Measurements from ENCODE around the gene SPTB. TPM values are rescaled to one million over a fixed set of nuclear protein-coding genes. Genes with fewer than 3 reads are reported as not detected.

SPTB gene
- polyA plus RNA-seq, 1 experiment = 0.01 TPM

GRCh38 chr14:64753999-64754398 is 125.7 kb downstream of the SPTB start:
- no peak for DNase-seq (ENCODE audit: low read depth, low spot score)
- H3K27me3 ChIP-seq (ENCODE audit: control insufficient read depth, insufficient read depth, low read length) = peaks cover 2% of the 10 kb centered on the region
- CTCF ChIA-PET = no interaction called here
- no peak overlapping the region for H3K4me3 ChIP-seq (ENCODE audit: low read depth, low read length)
- no peak for TF ChIP-seq CTCF (IDR thresholded peaks at IDR 0.05; ENCODE audit: low read depth, low read length)
- no peaks in the 10 kb centered on the region; the same call in none of the 2 replicates for H3K9me3 ChIP-seq (ENCODE audit: control insufficient read depth, insufficient read depth, low read length)
- no peak overlapping the region for H3K27ac ChIP-seq (ENCODE audit: low read depth, low read length)
- POLR2A ChIA-PET = no interaction called here

GRCh38 chr14:64753374-64753773 is 126.3 kb downstream of the SPTB start:
- Histone ChIP-seq H3K27ac (ENCODE audit: low read depth, low read length) (no peak overlapping the region), H3K4me3 (ENCODE audit: low read depth, low read length) (no peak overlapping the region), H3K27me3 (ENCODE audit: control insufficient read depth, insufficient read depth, low read length) (peaks cover 2% of the 10 kb centered on the region), H3K9me3 (ENCODE audit: control insufficient read depth, insufficient read depth, low read length) (no peaks in the 10 kb centered on the region; the same call in none of the 2 replicates)
- CTCF ChIA-PET = no interaction called here
- POLR2A ChIA-PET = no interaction called here
- TF ChIP-seq CTCF (IDR thresholded peaks at IDR 0.05; ENCODE audit: low read depth, low read length) = no peak
- no peak for DNase-seq (ENCODE audit: low read depth, low spot score)

GRCh38 chr14:64752909-64753308 is 126.8 kb downstream of the SPTB start:
- DNase-seq (ENCODE audit: low read depth, low spot score) = no peak

GRCh38 chr14:64748995-64749714 is 130.6 kb downstream of the SPTB start:
- no peak for TF ChIP-seq CTCF (IDR thresholded peaks at IDR 0.05; ENCODE audit: low read depth, low read length)
- ChIA-PET CTCF (interaction anchor here (0.6 to 0.9 kb wide), 2 partner anchors 11 kb away, joined by 3 to 7 read pairs; no protein-coding TSS in a partner anchor), POLR2A (no interaction called here)

More at GRCh38 chr14:64752909-64753308, 126.8 kb downstream of the SPTB start:
- H3K9me3 ChIP-seq (ENCODE audit: control insufficient read depth, insufficient read depth, low read length) = no peaks in the 10 kb centered on the region; the same call in none of the 2 replicates
- no peak overlapping the region for H3K27ac ChIP-seq (ENCODE audit: low read depth, low read length)
- TF ChIP-seq CTCF (IDR thresholded peaks at IDR 0.05; ENCODE audit: low read depth, low read length) = no peak
- CTCF ChIA-PET = no interaction called here
- H3K4me3 ChIP-seq (ENCODE audit: low read depth, low read length) = no peak overlapping the region
- H3K27me3 ChIP-seq (ENCODE audit: control insufficient read depth, insufficient read depth, low read length) = peaks cover 2% of the 10 kb centered on the region
- POLR2A ChIA-PET = no interaction called here

GRCh38 chr14:64748521-64748920 is 131.2 kb downstream of the SPTB start:
- Histone ChIP-seq H3K9me3 (ENCODE audit: control insufficient read depth, insufficient read depth, low read length) (peaks cover 4% of the 10 kb centered on the region; the same call in 1 of the 2 replicates), H3K27me3 (ENCODE audit: control insufficient read depth, insufficient read depth, low read length) (no peaks in the 10 kb centered on the region), H3K27ac (ENCODE audit: low read depth, low read length) (no peak overlapping the region), H3K4me3 (ENCODE audit: low read depth, low read length) (no peak overlapping the region)
- DNase-seq (ENCODE audit: low read depth, low spot score) = no peak
- ChIA-PET CTCF (interaction anchor here (0.6 kb wide), 1 partner anchor 12 kb away, joined by 7 read pairs; no protein-coding TSS in a partner anchor), POLR2A (interaction anchor here (0.5 kb wide), 1 partner anchor 238 kb away, joined by 3 read pairs; no protein-coding TSS in a partner anchor)
- TF ChIP-seq CTCF (IDR thresholded peaks at IDR 0.05; ENCODE audit: low read depth, low read length) = no peak

More at GRCh38 chr14:64748995-64749714, 130.6 kb downstream of the SPTB start:
- no peaks in the 10 kb centered on the region for H3K27me3 ChIP-seq (ENCODE audit: control insufficient read depth, insufficient read depth, low read length)
- H3K27ac ChIP-seq (ENCODE audit: low read depth, low read length) = no peak overlapping the region
- peaks cover 3% of the 10 kb centered on the region for H3K9me3 ChIP-seq (ENCODE audit: control insufficient read depth, insufficient read depth, low read length)
- H3K4me3 ChIP-seq (ENCODE audit: low read depth, low read length) = no peak overlapping the region
- DNase-seq (ENCODE audit: low read depth, low spot score) = no peak

All from AG04450 (cell line).